ENCODE measurements around the gene TMC4.
"Not testable (repeated sequence)": the region's sequence is repeated elsewhere in the genome, so short reads cannot be mapped to it uniquely, and the experiment has no call there.

The TMC4 gene, protein sequence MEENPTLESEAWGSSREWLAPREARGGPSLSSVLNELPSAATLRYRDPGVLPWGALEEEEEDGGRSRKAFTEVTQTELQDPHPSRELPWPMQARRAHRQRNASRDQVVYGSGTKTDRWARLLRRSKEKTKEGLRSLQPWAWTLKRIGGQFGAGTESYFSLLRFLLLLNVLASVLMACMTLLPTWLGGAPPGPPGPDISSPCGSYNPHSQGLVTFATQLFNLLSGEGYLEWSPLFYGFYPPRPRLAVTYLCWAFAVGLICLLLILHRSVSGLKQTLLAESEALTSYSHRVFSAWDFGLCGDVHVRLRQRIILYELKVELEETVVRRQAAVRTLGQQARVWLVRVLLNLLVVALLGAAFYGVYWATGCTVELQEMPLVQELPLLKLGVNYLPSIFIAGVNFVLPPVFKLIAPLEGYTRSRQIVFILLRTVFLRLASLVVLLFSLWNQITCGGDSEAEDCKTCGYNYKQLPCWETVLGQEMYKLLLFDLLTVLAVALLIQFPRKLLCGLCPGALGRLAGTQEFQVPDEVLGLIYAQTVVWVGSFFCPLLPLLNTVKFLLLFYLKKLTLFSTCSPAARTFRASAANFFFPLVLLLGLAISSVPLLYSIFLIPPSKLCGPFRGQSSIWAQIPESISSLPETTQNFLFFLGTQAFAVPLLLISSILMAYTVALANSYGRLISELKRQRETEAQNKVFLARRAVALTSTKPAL

GRCh38 chr19:54172471-54173358 is at the start of gene TMC4:
TSS of gene TMC4 (minus strand) at chr19:54173160. CDS start at chr19:54173117, 43 bp downstream.
- DNase-seq: no peak

DNA sequence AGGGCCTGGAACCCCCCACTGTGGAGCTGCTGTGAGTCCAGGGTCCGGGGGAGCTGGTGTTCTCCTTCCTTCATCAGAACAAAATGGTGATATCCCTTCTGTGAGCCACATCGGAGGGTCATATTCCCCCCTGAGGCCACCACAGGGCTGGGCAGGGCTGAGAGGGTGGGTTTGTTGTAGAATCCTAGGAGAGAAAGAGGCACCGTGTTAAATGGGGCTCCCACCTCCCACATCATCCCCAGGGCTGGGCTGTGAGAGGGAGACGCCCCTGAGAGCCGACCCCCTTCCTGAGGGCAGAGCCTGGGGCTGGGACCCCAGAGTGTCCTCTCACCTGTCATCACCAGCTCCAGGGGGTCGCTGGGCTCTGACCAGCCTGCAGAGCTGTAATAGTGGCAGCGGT is 49.0 kb upstream of the TMC4 start:
- DNase-seq: not testable (repeated sequence)

DNA sequence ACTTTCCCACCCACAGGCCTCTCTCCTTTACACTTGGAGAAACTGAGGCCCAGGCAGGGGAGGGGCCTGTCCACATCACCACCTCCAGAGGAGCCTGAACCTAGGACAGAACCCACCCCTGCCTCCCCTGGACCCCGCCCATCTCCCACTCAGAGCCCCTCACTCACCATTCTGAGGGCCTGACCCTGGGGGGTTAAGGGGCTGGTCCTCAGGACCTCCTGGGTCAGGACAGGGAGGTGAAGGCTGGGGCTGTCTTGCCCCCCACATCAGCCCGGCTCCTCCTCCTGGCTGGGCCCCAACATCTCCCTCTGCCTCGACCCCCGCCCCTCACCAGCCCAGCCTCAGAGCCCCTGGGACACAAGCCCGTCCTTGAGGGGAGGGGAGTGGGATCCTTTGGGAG is 46.7 kb upstream of the TMC4 start:
- not testable (repeated sequence) for DNase-seq

- no peak for DNase-seq
Measured at GRCh38 chr19:54218960-54219661, 46.2 kb upstream of the TMC4 start.

GRCh38 chr19:54218259-54218658 is 45.3 kb upstream of the TMC4 start:
- no peak for DNase-seq

- DNase-seq: not testable (repeated sequence)
Measured at GRCh38 chr19:54217517-54218247, 44.7 kb upstream of the TMC4 start.

GRCh38 chr19:54216869-54217268 is 43.9 kb upstream of the TMC4 start:
- no peak for DNase-seq

GRCh38 chr19:54214734-54215133 is 41.8 kb upstream of the TMC4 start:
- DNase-seq: not testable (repeated sequence)

DNA sequence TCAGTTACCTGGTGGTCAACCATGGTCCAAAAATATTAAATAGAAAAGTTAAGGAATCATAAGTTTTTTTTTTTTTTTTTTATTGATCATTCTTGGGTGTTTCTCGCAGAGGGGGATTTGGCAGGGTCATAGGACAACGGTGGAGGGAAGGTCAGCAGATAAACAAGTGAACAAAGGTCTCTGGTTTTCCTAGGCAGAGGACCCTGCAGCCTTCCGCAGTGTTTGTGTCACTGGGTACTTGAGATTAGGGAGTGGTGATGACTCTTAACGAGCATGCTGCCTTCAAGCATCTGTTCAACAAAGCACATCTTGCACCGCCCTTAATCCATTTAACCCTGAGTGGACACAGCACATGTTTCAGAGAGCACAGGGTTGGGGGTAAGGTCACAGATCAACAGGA is 41.3 kb upstream of the TMC4 start:
- not testable (repeated sequence) for DNase-seq

- DNase-seq: no peak
Measured at GRCh38 chr19:54211235-54211634, 38.3 kb upstream of the TMC4 start.

- no peak for DNase-seq
Measured at GRCh38 chr19:54209811-54210494, 37.0 kb upstream of the TMC4 start.

GRCh38 chr19:54209058-54209810 is 36.3 kb upstream of the TMC4 start:
- DNase-seq: no peak

DNA sequence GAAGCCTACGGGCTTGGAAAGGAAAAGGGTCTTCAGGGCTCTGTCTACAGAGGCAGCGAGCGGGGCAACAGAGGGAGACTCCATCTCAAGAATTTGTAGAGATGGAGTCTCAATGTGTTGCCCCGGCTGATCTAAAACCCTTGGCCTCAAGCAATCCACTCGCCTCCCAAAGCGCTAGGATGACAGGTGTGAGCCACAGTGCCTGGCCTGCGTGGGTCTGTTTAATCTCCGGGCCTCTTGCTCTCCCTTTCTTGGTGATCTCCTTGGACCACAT is 35.8 kb upstream of the TMC4 start:
- no peak for DNase-seq

DNA sequence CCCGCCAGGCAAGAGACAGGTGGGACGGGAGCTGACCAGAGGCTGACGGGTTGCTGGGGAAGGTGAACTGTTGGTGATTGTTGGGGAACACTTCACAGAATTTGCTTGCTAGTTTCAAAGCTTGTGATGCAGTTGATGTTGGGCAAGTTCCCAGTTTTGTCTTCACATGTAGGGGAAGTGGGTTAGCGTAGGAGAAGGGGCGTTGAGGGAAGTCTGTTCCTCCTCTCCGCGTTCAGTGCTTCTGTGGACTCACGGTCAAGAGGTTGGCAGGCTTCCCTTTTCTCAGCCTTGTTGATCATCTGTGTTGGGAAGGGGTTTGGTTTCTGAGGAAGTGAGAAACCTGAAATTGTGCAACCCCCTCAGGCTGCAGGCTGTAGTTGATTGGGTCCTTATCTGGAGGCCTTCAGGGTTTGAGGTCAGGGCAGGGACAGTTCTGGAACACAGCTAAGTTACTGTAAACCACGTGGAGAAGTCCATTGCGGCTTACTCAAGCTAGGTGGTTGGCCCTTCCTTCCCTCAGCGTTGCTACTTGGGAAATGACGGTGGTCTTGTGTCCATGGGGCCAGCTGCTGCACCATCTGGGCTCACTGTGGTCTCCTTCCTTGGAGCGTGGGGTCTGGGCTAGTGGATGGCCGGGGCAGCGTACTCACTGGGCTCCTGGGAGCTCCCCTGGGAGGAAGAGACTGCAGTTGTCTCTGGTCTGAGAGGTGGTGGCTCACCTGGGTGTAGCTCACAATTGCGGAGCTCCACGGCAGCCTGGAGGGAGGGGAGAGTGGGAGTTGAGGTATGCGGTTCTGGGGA is 35.2 kb upstream of the TMC4 start:
- peak; percentile 63 for DNase-seq

- no peak for DNase-seq
Measured at GRCh38 chr19:54207676-54207982, 34.7 kb upstream of the TMC4 start.

DNA sequence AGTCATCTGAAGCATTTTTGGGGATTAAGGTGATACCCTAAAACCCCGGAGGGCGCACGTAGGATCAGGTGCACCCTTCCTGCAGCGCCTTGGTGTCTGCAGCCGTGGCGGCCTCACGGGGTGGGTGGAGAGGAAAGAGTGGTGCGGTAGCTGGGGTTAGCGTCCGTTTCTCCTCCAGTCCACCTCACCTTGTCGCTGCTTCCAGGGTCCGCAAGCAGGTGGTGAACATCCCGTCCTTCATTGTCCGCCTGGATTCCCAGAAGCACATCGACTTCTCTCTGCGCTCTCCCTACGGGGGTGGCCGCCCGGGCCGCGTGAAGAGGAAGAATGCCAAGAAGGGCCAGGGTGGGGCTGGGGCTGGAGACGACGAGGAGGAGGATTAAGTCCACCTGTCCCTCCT is 34.2 kb upstream of the TMC4 start:
- DNase-seq: not testable (repeated sequence)

- DNase-seq: no peak
Measured at GRCh38 chr19:54206831-54207177, 33.8 kb upstream of the TMC4 start.

DNA sequence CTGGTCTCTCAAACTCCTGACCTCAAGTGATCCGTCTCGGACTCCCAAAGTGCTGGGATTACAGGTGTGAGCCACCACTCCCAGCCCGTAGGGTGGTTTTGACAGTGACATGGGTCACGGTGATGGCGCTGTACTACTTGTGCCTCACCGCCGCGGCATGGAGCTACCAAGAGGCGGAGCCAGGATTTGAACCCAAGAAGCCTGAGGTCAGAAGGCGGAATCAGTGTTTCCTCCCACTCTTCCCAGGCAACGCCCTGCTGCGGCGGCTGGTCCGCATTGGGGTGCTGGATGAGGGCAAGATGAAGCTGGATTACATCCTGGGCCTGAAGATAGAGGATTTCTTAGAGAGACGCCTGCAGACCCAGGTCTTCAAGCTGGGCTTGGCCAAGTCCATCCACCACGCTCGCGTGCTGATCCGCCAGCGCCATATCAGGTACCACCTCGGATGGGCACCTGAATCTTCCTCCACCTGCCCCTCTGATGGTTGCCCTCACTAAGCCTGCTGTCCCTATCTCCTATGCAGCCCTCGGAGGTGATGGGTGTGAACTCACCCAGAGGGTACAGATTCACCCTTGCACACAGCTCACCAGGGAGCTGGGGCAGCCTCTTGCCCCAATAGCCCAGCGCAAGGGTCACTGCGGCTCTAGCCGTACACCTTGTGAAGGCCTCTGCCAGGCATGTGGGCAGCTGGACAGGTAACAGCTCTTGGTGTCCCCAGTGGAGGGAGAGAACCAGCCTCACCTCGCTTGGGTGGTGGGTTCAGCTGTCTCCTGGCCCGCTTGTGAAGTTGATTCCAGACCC is 33.3 kb upstream of the TMC4 start:
- DNase-seq: no peak

- no peak for DNase-seq
Measured at GRCh38 chr19:54204767-54205468, 32.0 kb upstream of the TMC4 start.
